SK-N-MC (cell line): ENCODE data around the gene LGALS3BP.

Source experiments
- EZH2 ChIP-seq: fragments of 200-600 bp; sonication (generic); IDR thresholded peaks from one replicate; pipeline ENCODE4 v1.6.1; 2017; ENCODE audit warnings: antibody characterized with exemption
- FOXP2 ChIP-seq: optimal IDR thresholded peaks from 2 replicates; pipeline ENCODE3; 2011; ENCODE audit warnings: mild to moderate bottlenecking, moderate library complexity; ENCODE audit not compliant: insufficient read depth; ENCODE audit errors: extremely low read length, control extremely low read depth
- POLR2AphosphoS5 ChIP-seq: IDR thresholded peaks from 2 replicates; pipeline ENCODE4 v1.6.1; 2012; ENCODE audit warnings: mild to moderate bottlenecking, low read depth, low read length, borderline replicate concordance

DNA sequence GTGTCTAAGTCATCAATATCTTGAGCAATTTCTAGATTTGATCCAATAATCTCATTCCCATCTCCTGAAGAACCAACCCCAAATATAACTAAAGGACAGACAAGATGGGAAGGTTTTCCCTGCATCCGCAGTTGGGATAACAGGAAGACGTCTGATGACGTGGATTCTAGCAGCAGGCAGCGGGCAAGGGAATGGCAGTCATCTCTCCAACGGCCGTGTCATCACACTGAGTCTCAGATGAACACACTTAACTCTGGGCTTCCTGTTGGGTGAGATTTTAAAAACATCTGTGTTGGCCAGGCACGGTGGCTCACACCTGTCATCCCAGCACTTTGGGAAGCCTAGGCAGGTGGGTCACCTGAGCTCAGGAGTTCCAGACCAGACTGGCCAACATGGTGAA lies 33.6 kb downstream of the LGALS3BP start:
- TF ChIP-seq POLR2AphosphoS5 (no peak), EZH2 (no peak), FOXP2 (no peak)
